Choroid plexus epithelial cell (primary cell): ENCODE measurements around the gene PLXNC1.

Experiments
- DNase-seq: peaks from one replicate; pipeline ENCODE4 v3.0.0-alpha.2; 2010; ENCODE audit warnings: low read depth
- H3K4me3 ChIP-seq: 2 replicates; pipeline ENCODE4 v1.5.1; 2011; ENCODE audit warnings: low read depth, mild to moderate bottlenecking, control low read depth, low read length, moderate library complexity
- CTCF ChIP-seq: conservative IDR thresholded peaks from 2 replicates; pipeline ENCODE4 v1.5.1; 2011; ENCODE audit warnings: low read depth, mild to moderate bottlenecking, control low read depth, inconsistent platforms, low read length, moderate library complexity

PLXNC1 gene

DNA sequence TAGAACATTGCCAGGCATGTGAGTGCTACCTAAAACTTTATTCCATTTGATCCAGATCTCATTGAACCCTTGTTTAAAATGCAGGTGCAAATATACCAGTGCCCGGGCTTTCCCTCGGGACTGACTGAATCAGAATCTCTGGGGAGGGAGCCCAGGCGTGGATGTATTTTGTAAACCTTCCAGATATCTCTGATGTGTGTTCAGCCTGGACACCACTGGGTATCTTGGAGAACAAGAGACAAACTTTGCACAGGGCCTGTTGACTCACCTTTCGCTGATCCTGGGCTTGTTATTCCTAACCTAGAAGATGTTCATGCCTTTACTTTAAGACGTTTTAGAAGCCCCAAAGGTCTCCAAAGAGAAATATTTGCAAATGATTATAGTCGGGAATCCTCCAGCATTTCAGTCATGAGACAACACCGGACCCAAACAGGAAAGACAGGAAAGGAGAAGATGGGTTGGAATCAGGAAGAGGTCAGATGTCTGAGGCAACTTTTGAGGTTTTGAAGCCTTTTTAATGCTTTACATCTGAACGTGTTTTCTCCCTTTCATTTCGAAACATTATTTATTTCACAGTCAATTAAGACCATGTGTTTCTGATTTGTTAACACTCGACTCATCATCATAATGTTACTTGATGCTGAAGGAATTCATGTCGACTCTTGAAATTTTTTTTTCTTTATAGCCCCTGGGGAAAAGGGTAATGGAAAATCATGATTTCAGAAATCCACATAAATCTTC lies 118.6 kb downstream of the PLXNC1 start:
- H3K4me3 ChIP-seq = no peak overlapping the region
- TF ChIP-seq CTCF = no peak
- peak; percentile 57 for DNase-seq

DNA sequence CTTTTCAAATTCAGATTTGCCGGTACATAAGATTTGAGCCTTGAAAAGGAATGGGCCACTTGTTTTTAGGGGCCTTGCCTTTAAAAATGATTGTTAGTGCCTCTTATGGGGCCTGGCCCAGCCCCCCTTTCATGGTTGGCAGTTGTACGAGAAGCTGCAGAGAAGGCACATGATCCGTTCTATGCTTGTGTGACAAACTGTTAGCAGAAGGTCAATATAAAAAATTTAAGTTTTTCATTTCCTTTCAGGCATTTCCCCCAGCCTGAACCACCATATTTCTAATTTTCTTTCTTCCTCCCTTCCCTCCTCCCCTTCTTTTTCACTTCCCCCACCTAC lies 119.1 kb downstream of the PLXNC1 start:
- no peak for DNase-seq
- no peak overlapping the region for H3K4me3 ChIP-seq
- TF ChIP-seq CTCF = no peak

DNA sequence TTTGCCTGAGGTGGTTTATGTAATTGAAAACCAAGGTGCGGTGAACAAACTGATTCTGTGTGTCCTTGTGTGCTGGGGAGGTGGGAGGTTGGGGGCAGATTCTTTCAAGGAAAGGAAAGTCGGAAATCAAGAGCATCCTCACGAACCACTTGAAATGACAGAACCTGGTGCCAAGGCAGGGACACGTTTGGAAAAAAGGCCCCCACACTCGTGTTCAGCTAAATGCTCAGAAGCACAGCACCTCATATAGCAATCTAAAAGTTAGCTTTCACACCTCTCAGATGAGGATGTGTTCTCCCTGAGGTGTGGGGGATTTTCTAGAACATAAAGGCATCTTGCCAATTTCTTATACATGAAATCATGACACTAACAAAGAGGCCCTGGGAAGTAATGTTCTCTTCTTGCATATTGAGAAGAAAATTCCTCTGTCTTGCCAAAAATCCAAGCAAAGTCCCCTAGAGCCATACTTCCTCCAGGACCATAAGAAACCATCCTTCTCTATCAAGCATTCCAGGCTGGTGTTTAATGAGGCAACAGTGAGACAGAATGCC lies 119.6 kb downstream of the PLXNC1 start:
- no peak for DNase-seq
- no peak for TF ChIP-seq CTCF
- no peak overlapping the region for H3K4me3 ChIP-seq

DNA sequence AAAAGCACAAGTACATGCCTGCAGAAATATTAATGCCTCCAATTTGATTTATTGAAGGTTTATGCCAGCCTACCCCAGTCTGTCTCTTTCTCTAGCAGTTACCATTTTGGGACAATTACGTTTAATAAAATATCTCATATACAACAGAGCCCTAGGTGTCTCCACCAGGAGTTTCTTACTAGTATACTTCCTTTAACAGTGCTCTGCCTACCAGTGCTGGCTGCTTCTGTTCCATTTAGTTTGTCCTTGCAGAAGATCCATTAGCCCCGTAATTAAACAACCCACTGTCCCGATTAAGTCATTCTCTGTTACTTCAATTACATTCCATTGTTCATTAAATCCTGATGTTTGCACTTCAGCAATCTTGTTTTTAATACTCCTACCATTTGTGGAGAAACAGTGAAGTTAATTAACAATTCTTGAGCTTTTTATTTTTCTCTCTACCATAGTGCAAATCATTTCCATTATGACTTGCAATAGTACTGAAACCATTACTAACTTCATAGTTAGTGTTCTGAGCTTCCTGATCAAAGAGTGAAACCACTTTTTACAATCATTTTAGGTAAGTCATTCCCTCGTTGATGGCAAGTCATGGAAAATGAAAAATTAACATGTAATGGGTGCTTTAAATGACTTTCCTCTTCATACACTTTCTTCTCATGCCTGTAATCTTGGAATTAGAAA lies 121.1 kb downstream of the PLXNC1 start:
- no peak for DNase-seq
- no peak overlapping the region for H3K4me3 ChIP-seq
- no peak for TF ChIP-seq CTCF

- no peak overlapping the region for H3K4me3 ChIP-seq
- DNase-seq = peak; percentile 58
- TF ChIP-seq CTCF = no peak
Measured at GRCh38 chr12:94271351-94271750, 123.0 kb downstream of the PLXNC1 start.

DNA sequence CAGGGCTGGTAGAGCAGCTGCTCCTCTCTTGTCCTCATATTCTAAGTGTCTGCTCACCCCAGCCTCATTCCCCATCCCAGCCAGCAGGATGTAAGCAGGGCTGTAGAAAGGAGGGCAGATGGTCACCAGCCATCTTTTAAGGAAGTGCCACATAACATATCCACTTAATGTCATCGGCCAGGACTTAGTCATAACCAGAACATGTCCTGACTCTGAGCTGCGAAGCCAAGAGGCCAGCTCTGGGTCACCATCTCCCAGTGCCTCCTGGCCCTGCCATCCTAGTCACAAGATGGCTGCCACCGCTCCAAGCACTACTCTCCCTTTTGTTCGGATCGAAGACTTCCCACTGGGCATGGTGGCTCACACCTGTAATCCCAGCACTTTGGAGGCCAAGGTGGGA lies 123.9 kb downstream of the PLXNC1 start:
- DNase-seq = no peak
- no peak overlapping the region for H3K4me3 ChIP-seq
- TF ChIP-seq CTCF = no peak
